NCI-H82 treated with DMSO at 0.1 percent for 48 hours (cell line): ENCODE results near the gene CNTLN.
"Not testable (repeated sequence)": the region's sequence is repeated elsewhere in the genome, so short reads cannot be mapped to it uniquely, and the experiment has no call there.

Experiments used
- DNase-seq: peaks from one replicate; lab custom pipeline; 2025; ENCODE audit not compliant: unreplicated experiment; lab: John Stamatoyannopoulos, UW

The CNTLN gene

GRCh38 chr9:17185481-17186029, 50.7 kb downstream of the CNTLN start:
- no peak for DNase-seq

GRCh38 chr9:17191082-17191481, 56.2 kb downstream of the CNTLN start:
- no peak for DNase-seq

- DNase-seq = peak; percentile 82
Observed at GRCh38 chr9:17204611-17205152, 69.8 kb downstream of the CNTLN start.

GRCh38 chr9:17216011-17216410, 81.2 kb downstream of the CNTLN start:
- no peak for DNase-seq

GRCh38 chr9:17216646-17217045, 81.8 kb downstream of the CNTLN start:
- no peak for DNase-seq

GRCh38 chr9:17217272-17217671, 82.4 kb downstream of the CNTLN start:
- no peak for DNase-seq

GRCh38 chr9:17219261-17219660, 84.4 kb downstream of the CNTLN start:
- DNase-seq = no peak

GRCh38 chr9:17222932-17223331, 88.1 kb downstream of the CNTLN start:
- DNase-seq = no peak

- no peak for DNase-seq
Observed at GRCh38 chr9:17225407-17225806, 90.6 kb downstream of the CNTLN start.

GRCh38 chr9:17229945-17230560, 95.2 kb downstream of the CNTLN start:
- DNase-seq = no peak

GRCh38 chr9:17230646-17231045, 95.8 kb downstream of the CNTLN start:
- no peak for DNase-seq

GRCh38 chr9:17236147-17236546, 101.3 kb downstream of the CNTLN start:
- no peak for DNase-seq

- DNase-seq = no peak
Observed at GRCh38 chr9:17246770-17247169, 111.9 kb downstream of the CNTLN start.

- DNase-seq = no peak
Observed at GRCh38 chr9:17251100-17251499, 116.3 kb downstream of the CNTLN start.

- not testable (repeated sequence) for DNase-seq
Observed at GRCh38 chr9:17268531-17269188, 133.8 kb downstream of the CNTLN start.

GRCh38 chr9:17269799-17270198, 135.0 kb downstream of the CNTLN start:
- DNase-seq = no peak

GRCh38 chr9:17272536-17272935, 137.7 kb downstream of the CNTLN start:
- DNase-seq = no peak

- DNase-seq = no peak
Observed at GRCh38 chr9:17280350-17281012, 145.6 kb downstream of the CNTLN start.

GRCh38 chr9:17290673-17291072, 155.8 kb downstream of the CNTLN start:
- not testable (repeated sequence) for DNase-seq

- DNase-seq = no peak
Observed at GRCh38 chr9:17291766-17292165, 156.9 kb downstream of the CNTLN start.

- DNase-seq = no peak
Observed at GRCh38 chr9:17293685-17294084, 158.8 kb downstream of the CNTLN start.
